PFSK-1 (cell line): ENCODE data around the gene COX4I2.

ENCODE experiments used
- FOXP2 ChIP-seq: optimal IDR thresholded peaks from 2 replicates; pipeline ENCODE3; 2011; ENCODE audit warnings: borderline replicate concordance, control low read depth, inconsistent platforms; ENCODE audit not compliant: insufficient read depth; ENCODE audit errors: extremely low read length, extremely low read depth
- POLR2AphosphoS5 ChIP-seq: IDR thresholded peaks from 2 replicates; pipeline ENCODE4 v1.6.1; 2012; ENCODE audit warnings: low read depth, mild to moderate bottlenecking, control low read depth, low read length, moderate library complexity
- SIN3A ChIP-seq: IDR thresholded peaks from 2 replicates; pipeline ENCODE4 v1.6.1; 2012; ENCODE audit warnings: mild to moderate bottlenecking, low read length, moderate library complexity, borderline replicate concordance; ENCODE audit not compliant: insufficient read depth
- TAF1 ChIP-seq: IDR thresholded peaks from 2 replicates; pipeline ENCODE4 v1.6.1; 2012; ENCODE audit warnings: low read length, control low read depth, borderline replicate concordance; ENCODE audit not compliant: insufficient read depth
- TF ChIP-seq, protein P1 (sequence below), 2 experiments: IDR thresholded peaks; 2 replicates each; pipeline versions ENCODE4 v1.6.1 to v1.8.0; 2011 to 2012; ENCODE audit warnings: low read depth in 2 of 2, low read length in 2 of 2, control low read depth in 1 of 2, inconsistent platforms in 1 of 2, mild to moderate bottlenecking in 1 of 2, moderate library complexity in 1 of 2; ENCODE audit not compliant: insufficient read depth in 1 of 2

The COX4I2 gene

DNA sequence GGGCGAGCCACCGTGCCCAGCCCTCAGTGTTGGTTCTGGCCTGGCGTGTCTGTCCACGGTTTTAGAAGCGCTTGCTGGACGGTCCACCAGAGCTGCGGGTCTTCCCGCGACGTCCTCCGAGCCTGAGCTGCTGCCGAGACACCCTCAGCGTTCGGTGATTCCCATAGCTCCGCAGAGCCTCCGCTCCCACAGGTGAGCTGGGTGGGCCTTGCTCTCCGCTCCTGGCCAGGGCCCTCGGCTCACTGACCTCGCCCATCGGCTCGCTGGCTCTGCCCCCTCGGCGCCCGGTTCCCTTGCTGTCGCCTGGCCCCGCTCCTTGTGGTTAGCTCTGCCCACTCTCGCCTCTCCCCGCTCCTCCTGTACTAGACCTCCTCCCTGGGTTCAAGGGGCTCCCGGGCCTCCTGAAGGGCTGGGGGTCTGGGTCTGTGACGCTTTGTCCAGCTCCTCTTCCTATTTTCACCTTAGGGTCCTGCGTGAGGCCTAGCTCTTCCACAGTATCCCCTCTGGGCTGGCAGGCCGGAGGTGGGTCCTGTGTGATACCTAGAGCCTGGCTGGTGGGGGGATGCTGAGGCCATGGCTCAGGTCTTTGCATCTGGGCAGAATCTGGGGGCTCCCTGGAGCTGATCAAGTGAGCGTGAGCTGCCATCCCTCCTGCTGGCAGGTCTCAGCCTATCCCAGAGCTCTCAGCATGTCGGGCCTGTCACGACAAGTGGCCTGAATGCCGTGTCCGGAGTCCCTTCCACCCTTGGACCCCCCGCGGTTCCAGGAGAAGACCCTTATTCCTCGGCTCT is 5.0 kb upstream of the COX4I2 start:
- TF ChIP-seq, protein P1, sequence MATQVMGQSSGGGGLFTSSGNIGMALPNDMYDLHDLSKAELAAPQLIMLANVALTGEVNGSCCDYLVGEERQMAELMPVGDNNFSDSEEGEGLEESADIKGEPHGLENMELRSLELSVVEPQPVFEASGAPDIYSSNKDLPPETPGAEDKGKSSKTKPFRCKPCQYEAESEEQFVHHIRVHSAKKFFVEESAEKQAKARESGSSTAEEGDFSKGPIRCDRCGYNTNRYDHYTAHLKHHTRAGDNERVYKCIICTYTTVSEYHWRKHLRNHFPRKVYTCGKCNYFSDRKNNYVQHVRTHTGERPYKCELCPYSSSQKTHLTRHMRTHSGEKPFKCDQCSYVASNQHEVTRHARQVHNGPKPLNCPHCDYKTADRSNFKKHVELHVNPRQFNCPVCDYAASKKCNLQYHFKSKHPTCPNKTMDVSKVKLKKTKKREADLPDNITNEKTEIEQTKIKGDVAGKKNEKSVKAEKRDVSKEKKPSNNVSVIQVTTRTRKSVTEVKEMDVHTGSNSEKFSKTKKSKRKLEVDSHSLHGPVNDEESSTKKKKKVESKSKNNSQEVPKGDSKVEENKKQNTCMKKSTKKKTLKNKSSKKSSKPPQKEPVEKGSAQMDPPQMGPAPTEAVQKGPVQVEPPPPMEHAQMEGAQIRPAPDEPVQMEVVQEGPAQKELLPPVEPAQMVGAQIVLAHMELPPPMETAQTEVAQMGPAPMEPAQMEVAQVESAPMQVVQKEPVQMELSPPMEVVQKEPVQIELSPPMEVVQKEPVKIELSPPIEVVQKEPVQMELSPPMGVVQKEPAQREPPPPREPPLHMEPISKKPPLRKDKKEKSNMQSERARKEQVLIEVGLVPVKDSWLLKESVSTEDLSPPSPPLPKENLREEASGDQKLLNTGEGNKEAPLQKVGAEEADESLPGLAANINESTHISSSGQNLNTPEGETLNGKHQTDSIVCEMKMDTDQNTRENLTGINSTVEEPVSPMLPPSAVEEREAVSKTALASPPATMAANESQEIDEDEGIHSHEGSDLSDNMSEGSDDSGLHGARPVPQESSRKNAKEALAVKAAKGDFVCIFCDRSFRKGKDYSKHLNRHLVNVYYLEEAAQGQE (IDR thresholded peaks at IDR 0.05; ENCODE audit: insufficient read depth in 1 of 2, low read depth in 2 of 2, low read length in 2 of 2): no peak
- no peak for TF ChIP-seq SIN3A
- TF ChIP-seq FOXP2: no peak
- TF ChIP-seq POLR2AphosphoS5: no peak
- TF ChIP-seq TAF1: no peak

GRCh38 chr20:31633339-31633914 is 4.3 kb upstream of the COX4I2 start:
- no peak for TF ChIP-seq TAF1
- TF ChIP-seq FOXP2: no peak
- TF ChIP-seq SIN3A: no peak

DNA sequence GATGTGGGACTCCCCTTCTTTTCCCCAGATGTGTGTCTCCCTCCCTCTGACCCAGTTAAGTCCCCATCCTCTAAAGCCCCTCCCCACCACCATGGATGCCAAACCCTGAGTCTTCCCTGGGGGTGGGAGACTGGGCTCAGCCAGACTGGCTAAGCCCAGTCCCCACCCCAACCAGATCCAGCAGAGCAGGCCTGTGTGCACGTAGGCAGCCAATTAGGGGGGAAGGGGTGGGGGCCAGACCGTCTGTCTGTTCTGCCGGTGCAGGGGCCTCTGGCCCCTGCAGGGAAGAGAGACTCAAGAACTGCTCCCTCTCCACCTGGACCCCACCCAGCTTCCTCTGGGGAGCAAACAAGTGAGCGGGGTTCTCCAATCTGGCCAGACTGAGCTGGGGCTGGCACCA is 605 bp downstream of the COX4I2 start:
- TF ChIP-seq FOXP2: no peak
- TF ChIP-seq TAF1: no peak
- TF ChIP-seq SIN3A: no peak
- TF ChIP-seq POLR2AphosphoS5: no peak
- TF ChIP-seq, protein P1 (IDR thresholded peaks at IDR 0.05; ENCODE audit: insufficient read depth in 1 of 2, low read depth in 2 of 2, low read length in 2 of 2): no peak

DNA sequence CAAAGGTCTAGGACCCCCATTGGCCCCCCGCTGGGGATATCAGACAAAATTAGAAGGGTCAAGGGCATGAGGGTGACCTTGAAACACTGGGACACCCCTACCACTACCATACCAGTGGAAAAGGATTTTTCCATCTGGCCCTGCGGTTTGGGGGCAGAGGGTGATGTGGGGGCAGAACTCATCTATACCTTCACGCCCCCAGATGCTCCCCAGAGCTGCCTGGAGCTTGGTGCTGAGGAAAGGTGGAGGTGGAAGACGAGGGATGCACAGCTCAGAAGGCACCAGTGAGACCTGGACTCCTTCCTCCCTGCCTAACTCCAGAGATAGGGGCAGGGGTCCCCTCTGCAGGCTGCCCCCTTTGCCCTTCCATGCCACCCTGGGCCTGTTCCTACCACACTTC is 1.1 kb downstream of the COX4I2 start:
- TF ChIP-seq POLR2AphosphoS5 (no peak), FOXP2 (no peak), TAF1 (no peak), SIN3A (no peak)
- TF ChIP-seq, protein P1 (IDR thresholded peaks at IDR 0.05; ENCODE audit: insufficient read depth in 1 of 2, low read depth in 2 of 2, low read length in 2 of 2): no peak

GRCh38 chr20:31640259-31640658 is 2.5 kb downstream of the COX4I2 start:
- no peak for TF ChIP-seq FOXP2
- TF ChIP-seq TAF1: no peak
- no peak for TF ChIP-seq POLR2AphosphoS5
- TF ChIP-seq, protein P1 (IDR thresholded peaks at IDR 0.05; ENCODE audit: insufficient read depth in 1 of 2, low read depth in 2 of 2, low read length in 2 of 2): no peak
- no peak for TF ChIP-seq SIN3A
